Stimulated activated CD4-positive, alpha-beta T cell treated with anti-CD3 and anti-CD28 coated beads, Interleukin-12 subunit alpha, Interleukin-12 subunit beta, amount 100 ng/mL, for 24 hours (primary cell): ENCODE results near the gene CCDC124.

ENCODE experiments used
- DNase-seq, 2 experiments: peaks; one replicate each; pipeline ENCODE4 v3.0.0-alpha.2; 2020; ENCODE audit warnings: low read depth in 2 of 2

CCDC124 gene

GRCh38 chr19:17953316-17953801 lies 20.5 kb downstream of the CCDC124 start:
- no peak for DNase-seq

GRCh38 chr19:17953869-17954268 lies 21.1 kb downstream of the CCDC124 start:
- DNase-seq: no peak

DNA sequence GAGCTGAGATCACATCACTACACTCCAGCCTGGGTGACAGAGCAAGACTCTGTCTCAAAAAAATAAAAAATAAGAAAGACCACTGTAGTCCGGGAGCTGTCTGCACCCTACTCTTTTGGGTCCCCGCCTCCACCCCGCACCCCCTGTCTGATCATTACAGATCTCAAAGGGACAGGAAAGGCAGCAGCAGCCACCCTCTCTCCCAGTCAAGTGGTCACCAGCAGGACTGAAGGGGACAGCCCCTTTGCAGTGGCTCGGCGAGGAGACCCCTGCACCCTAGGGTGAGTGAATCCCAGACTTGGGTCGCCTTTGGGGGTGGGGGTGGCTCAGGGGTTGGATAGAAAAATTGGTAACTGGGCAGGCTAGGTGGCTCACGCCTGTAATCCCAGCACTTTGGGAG lies 21.6 kb downstream of the CCDC124 start:
- DNase-seq: no peak

DNA sequence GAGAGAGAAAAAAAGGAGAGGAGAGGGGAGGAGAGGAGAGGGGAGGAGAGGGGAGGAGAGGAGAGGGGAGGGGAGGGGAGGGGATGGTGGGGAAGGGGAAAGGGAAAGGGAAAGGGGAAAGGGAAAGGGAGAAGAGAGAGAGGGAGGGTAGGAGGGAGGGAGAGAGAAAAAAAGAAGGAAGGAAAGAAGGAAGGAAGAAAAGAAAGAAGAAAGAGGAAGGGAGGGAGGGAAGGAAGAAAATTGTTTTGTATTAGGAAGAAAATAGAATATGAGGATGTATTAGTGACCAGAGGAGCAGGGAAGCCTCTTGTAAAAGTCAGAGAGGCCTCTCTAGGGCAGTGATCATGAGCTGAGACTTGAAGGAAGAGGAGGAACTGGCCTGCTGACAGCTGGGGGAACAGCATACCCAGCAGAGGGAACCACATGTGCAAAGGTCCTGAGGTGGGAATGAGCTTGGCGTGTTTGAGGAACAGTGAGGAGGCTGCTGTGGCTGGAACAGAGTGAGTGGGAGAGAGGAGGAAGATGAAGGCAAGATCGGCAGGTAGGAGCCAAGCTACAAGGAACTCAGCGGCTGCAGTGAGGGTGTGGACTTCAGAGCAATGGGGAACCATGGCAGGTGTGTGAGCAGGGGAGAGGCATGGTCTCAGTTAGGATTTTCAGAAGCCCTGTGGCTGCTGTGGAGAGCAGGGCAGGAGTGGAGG lies 24.5 kb downstream of the CCDC124 start:
- DNase-seq: no peak

DNA sequence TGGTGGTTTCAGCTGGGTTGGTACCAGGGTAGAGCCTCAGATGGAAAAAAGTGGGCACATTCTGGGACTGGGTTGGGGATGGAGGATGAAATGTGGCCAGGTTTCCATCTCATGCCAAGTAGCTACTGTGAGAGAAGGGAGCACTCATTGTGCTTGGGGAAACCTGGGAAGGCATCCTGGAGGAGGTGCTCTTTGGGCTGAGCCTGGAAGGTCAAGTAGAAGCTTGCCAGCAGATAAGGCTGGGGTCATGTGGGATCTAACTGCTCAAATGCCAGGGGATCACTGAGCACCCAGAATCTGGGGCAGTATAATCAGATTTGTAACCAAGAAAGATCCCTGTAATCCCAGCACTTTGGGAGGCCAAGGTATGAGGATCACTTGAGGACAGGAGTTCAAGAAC lies 25.1 kb downstream of the CCDC124 start:
- DNase-seq: no peak

GRCh38 chr19:17963936-17964691 lies 31.3 kb downstream of the CCDC124 start:
- no peak for DNase-seq

DNA sequence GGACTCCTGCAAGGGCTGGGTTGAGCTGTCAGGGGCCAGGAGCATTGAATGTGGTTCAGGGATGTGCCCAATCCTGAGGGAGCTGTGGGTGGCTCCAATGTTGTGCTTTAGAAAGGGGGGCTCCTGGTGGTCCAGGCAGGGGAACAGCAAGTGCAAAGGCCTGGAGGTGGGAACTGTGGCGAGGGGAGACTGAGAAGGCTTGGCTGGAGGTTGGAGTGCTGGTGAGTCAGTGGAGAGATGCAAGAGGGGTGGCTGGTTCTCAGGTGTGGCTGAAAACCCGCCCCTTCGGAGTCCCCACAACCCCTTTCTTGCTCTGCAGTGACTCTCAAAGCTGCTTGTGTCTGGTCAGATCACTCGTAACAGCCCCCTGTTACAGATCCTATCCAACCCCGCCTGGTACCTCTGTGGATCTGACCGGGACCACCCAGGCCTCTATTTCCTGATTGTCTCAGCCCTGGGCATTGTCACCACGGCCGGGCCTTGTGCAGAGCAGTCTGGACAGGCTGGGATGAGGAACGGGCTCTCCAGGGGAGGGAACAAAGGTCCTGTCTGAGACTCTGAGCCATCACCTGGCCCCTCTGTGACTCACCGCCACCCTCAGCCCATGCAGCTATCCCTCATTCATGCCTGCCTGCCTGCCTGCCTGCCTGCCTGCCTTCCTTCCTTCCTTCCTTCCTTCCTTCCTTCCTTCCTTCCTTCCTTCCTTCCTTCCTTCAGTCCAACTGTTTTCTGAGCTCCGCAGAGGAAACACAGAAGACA lies 32.7 kb downstream of the CCDC124 start:
- no peak for DNase-seq

DNA sequence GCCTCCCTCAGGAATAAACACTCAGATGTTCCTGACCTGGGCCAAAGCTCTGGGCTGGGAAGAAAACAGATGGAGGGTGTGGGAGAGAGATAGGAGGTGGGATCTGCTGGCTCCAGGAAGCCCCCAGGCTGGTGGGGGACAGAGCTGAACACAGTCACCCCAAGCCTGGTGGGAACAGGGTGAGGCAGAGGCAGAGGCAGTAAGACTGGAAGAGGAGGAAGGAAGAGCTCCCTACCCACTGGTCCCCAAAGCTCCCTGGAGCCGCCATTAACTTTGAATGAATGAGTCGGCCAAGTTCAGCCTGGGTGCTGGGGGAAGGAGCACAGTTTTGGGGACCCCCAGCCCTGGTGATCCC lies 33.3 kb downstream of the CCDC124 start:
- DNase-seq: no peak

DNA sequence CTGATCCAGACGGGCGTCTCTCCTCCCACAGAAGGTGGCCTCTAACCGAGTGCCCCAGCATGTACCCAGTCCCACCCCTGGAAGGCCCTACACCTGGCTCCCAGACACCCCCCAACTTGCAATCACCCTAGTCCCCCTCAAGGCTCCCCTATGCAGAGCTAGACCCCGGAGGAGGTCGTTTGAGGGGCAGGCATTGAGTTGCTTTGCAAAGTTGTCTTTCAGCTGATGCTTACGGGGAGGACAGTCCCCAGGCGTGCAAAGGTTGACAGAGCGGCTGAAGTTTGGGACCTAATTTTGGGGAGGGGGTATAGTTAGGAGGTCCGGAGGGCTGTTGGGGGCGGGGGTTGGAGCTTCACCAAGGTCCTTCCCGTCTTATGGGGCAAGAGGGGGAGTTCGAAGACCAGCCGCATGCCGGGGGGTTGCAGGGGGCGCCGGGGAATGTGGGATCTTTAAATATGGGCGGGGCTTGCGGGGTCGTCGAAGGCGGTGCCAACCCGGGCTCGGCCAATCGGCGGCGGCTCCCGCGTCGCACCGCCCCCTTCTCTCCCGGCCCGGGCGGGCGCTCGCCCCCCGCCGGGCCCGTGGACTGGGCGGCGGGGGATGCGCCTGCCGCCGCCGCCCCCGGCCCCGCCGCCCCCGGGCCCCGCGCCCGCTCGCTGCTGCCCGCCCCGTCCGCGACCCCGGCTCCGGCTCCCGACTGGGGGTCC lies 33.9 kb downstream of the CCDC124 start, which contains the start of gene KCNN1:
TSS of gene KCNN1 (plus strand) at position 558 of the 707 bp plus-strand sequence. CDS start 6,782 bp downstream, outside the sequence.
- no peak for DNase-seq

DNA sequence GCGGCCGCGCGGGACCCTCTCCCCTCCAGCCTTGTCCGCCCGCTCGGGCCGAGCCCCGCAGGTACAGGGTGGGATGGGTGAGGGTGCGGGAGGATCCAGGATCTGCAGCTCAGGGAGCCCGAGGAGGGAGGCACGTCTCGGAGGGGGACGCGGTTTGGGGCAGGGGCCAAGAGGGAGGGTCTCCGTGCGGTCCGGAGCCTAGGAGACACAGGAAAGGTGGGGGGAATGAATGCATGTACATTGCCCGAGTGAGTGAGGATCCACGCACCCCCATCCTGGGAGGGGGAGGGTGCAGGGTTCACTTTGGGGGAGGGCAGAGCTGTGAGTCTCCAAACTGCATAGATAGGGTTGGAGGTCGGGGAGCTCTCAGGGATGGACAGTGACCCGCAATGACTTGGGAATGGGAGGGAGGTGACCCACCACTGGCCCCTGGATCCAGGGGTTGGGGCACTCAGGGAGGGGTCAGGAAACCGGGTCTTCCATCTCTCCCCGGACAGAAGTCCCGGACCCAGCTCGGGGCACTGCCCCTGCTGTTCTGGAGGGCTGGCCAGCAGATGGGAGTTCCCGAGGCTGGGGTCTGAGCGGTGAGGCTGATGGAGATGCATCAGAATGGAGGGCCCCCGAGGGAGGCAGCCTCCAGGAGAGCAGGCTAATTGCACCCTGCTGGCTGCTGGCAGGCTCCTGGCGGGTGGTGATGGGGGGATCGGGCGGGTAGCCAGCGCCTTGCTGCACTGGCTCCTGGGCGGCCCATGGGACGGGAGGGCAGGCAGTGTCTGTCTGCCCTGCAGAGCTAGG lies 34.6 kb downstream of the CCDC124 start:
- no peak for DNase-seq

- DNase-seq: no peak
Measured at GRCh38 chr19:17968362-17968761, 35.5 kb downstream of the CCDC124 start.

- no peak for DNase-seq
Measured at GRCh38 chr19:17969096-17969792, 36.4 kb downstream of the CCDC124 start.

- DNase-seq: no peak
Measured at GRCh38 chr19:17972230-17972629, 39.4 kb downstream of the CCDC124 start.

DNA sequence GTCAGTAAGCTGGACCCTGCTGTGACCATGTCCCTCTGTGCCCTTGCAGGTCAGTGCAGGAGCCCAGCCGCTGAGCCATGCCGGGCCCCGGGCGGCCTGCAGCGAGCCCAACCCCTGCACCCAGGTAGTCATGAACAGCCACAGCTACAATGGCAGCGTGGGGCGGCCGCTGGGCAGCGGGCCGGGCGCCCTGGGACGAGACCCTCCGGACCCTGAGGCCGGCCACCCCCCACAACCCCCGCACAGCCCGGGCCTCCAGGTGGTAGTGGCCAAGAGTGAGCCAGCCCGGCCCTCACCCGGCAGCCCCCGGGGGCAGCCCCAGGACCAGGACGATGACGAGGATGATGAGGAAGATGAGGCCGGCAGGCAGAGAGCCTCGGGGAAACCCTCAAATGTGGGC lies 40.9 kb downstream of the CCDC124 start:
- DNase-seq: no peak

GRCh38 chr19:17974551-17974950 lies 41.7 kb downstream of the CCDC124 start:
- DNase-seq: no peak

DNA sequence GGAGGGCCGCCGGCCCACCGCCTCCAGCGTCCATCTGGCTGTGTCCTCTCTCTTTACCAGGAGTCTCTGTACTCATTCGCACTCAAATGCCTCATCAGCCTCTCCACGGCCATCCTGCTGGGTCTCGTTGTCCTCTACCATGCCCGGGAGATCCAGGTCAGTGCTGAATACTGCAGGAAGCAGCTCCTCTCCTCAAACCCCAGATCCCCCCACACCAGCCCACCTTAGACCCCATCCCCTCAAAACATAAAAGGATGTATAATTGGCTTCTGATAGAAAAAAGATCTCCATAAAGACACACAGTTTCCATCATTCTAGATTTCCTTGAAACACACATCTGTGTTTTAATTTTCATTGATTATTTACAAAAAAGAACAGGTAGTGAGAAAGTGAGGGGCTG lies 42.2 kb downstream of the CCDC124 start:
- DNase-seq: no peak

DNA sequence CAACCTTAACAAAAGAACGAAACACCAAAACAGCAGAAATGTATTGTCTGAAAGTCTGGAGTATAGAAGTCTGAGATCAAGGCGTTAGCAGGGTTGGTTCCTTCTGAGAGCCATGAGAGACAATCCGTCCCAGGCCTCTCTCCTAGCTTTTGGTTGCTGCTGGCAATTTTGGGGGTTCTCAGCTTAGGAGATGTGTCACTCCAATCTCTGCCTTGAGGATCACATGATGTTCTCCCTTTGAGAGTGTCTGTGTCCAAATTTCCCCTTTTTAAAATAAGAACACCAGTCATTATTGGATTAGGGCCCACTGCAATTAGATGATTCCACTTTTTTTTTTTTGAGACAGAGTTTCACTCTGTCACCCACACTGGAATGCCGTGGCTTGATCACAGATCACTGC lies 44.2 kb downstream of the CCDC124 start:
- no peak for DNase-seq

DNA sequence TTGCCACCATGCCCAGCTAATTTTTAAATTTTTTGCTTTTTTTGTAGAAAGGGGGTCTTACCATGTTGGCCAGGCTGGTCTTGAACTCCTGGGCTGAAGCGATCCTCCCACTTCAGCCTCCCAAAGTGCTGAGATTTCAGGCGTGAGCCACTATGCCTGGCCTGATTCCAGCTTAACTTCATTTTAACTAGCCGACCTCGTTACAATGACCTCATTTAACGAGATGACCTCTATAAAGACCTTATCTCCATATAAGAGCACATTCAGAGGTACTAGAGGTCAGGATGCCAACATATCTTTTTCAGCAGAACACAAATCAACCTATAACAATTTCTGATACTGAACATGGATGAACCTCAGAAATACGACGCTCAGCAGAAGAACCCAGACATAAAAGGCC lies 44.7 kb downstream of the CCDC124 start:
- no peak for DNase-seq

- DNase-seq: no peak
Measured at GRCh38 chr19:17981611-17982010, 48.8 kb downstream of the CCDC124 start.

DNA sequence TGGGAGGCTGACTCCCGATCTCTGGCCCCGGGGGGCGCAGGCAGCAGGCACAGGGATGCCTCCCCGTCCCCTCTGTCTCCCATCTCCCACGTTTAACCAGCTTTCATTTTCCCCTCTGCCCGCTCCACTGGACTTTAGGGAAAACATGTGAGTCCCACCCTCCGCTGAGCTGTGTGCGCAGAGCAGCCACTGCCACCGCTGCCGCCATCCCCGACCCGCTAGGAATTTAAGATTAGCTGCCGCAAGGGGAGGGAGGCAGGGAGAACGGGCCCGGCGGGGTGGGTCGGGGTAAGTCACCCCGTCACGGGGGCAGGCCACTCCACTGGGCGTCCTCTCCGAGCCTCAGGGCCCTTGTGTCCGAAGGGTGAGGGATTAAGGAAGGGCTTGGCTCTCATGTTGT lies 49.6 kb downstream of the CCDC124 start:
- DNase-seq: no peak
